NCI-H2029 treated with DMSO at 0.1 percent for 48 hours (cell line): Measurements from ENCODE around the gene TRAF2.
"Not testable (repeated sequence)": the region's sequence is repeated elsewhere in the genome, so short reads cannot be mapped to it uniquely, and the experiment has no call there.

Experiments
- DNase-seq: peaks from one replicate; lab custom pipeline; 2025; lab: John Stamatoyannopoulos, UW

The TRAF2 gene

DNA sequence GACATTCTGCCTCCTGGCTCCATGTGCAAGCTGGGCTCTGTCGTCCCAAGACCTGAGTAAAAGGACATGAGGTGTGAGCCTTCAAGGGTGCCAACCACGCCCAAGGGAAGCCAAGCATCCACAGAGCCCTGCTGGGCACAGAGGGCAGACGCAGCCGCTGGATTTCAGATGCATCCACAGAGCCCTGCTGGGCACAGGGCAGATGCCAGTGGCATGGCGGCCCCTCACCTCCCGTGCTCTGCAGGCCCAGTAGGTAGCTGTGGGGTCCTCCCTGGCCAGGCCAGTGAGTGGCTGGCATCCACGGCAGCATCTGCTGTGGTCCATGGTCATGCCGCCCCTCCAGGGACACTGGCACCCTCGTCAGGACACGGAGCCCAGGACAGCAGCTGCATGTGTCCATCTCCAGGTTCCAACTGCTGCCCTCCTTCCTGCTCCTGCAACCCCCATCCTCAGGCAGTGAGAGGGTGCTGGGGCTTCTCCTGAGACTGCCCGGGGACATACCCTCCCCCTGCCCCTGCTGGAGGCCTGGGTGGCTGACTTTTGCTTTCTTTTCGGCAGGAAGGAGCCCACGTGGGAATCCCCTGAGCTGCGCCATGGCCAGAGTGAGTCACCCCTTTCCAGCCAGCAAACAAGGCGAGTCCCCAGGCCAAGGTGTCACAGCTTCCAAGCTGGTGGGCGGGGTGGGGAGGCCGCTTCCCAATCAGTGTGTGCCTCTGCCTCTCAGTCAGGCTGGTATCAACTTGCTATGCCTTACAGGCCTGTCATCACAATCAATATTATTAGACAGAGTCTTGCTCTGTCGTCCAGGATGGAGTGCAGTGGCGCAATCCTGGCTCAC is 4.0 kb upstream of the TRAF2 start:
- DNase-seq: no peak

DNA sequence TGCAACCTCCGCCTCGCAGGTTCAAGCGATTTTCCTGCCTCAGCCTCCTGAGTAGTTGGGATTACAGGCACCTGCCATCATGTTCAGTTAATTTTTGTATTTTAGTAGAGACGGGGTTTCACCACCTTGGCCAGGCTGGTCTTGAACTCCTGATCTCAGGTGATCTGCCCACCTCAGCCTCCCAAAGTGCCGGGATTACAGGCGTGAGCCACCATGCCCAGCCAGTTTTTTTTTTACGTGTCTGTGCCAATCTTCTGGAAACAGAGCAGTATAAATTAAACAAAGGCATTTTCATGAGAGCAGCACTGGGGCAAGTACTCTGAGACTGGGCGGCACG is 3.4 kb upstream of the TRAF2 start:
- DNase-seq: not testable (repeated sequence)

- DNase-seq: not testable (repeated sequence)
Measured at GRCh38 chr9:136883670-136884069, 2.6 kb upstream of the TRAF2 start.

GRCh38 chr9:136886610-136887597 is 588 bp downstream of the TRAF2 start:
- no peak for DNase-seq

DNA sequence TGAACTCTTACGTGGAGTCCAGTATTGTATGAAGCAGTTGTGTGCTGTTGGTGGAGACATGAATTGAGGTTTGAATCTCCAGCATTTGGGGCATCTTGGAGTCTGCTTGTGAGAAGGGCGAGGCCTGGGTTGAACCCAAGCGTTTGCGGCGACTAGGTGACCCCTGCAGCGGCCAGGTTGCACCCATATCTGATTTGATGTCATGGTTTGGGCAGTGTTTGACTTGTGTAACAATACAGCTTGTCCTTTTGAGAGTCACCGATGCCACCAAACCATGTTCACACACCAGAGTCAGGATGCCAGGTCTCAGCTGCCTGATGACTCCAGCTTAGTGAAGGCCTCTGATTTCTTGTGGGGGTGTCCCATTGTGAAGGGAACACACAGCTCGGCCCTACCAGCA is 2.1 kb downstream of the TRAF2 start:
- no peak for DNase-seq

GRCh38 chr9:136889858-136890257 is 3.5 kb downstream of the TRAF2 start:
- DNase-seq: no peak

DNA sequence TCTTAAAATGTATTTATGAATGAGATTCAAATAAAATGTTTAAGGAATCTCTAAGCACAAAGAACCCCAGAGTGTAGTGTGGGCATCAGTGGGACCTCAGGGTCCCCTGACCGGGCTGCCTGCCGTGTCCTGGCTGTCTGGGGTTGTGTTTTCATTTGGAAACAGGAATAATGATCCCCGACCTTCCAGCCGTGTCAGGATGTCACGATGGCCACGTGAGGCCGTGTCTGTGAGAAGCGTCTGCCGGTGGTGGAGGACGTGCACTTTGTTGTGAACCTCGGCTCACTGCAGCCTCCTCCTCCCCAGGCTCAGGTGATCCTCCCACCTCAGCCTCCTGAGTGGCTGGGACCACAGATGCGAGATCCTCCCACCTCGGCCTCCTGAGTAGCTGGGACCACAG is 4.3 kb downstream of the TRAF2 start:
- DNase-seq: no peak

- no peak for DNase-seq
Measured at GRCh38 chr9:136896027-136896426, 9.7 kb downstream of the TRAF2 start.

DNA sequence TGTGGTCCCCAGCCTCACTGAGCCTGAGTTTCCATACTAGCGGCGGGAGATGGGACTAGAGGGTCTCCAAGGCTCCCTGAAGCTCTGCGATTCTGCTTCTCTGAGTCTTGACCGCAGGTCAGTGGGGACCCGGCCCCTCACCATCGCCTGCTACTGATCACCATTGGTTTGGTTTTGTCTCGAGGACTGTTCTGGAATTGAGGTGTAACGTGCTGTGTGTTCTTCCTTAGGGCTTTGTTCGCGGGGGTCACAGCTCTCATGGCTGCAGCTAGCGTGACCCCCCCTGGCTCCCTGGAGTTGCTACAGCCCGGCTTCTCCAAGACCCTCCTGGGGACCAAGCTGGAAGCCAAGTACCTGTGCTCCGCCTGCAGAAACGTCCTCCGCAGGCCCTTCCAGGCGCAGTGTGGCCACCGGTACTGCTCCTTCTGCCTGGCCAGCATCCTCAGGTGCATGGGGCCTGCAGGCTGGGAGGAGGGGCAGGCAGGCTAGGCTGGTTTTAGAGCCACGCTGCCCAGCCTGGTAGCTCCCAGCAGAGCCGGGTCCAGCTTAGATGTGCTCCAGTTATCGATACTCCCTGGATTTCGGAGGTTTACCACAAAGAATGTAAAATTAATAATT is 12.3 kb downstream of the TRAF2 start:
- no peak for DNase-seq

DNA sequence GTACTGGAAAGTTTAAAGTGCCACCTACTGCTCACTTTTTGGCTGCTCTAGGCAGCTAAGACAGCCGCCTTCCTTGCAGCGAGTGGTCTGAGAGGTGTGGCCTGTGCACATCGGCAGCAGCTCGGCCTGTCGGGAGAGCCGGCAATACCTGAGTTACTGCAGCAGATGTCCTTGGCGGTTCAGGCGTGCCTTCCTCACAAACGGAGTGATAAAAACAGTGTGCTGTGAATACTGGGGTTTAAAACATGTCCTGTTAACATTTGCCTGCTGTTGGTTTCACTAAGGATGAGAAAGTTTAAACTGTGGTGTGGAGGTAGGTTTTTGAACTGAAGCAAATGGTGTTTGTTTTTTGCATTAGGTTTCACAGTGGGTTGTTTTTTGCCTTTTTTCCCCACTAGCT is 12.9 kb downstream of the TRAF2 start:
- DNase-seq: no peak

DNA sequence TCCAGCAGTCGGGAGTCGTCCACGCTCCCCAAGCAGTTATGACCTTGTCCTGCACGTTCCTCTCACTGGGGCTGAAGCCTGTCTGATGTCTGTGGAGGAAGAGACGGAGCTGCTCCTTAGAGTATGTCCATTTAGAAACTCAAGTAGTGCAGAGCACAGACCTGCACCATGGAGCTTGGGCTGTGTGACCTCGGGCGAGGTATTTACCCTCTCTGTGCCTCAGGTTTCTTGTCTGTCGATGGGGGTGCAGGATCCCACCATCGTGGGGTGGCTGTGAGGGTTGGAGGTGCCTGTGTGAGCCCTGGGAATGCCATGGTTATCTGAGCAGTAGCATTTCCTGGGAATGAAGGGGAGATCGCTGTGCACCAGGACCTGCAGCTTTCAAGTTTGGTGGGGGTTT is 14.2 kb downstream of the TRAF2 start:
- DNase-seq: no peak

DNA sequence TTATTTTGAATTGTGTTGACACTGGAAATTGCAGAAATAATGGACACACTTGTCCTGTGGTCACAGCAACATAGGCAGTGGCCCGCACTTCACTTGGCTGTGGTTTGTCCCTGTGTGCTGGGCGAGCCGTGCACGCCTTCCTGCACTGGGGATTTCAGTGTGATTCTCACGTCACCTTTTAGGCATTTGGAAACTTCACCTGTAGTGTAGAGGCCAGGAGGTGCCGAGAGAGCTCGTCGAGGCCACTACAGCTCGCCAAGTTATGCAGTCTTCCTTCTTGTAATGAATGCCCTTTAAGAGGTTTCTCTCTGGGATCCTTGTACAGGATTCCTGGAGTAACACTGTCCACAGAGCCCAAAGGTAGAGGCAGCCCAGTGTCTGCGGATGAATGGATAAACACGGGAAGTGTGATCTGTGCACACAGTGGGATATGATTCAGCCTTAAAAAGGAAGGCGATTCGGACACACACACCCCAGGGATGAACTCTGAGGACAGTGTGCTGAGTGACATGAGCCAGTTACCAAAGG is 14.7 kb downstream of the TRAF2 start:
- no peak for DNase-seq

GRCh38 chr9:136901516-136902258 is 15.4 kb downstream of the TRAF2 start:
- no peak for DNase-seq

- no peak for DNase-seq
Measured at GRCh38 chr9:136902259-136902821, 16.0 kb downstream of the TRAF2 start.

DNA sequence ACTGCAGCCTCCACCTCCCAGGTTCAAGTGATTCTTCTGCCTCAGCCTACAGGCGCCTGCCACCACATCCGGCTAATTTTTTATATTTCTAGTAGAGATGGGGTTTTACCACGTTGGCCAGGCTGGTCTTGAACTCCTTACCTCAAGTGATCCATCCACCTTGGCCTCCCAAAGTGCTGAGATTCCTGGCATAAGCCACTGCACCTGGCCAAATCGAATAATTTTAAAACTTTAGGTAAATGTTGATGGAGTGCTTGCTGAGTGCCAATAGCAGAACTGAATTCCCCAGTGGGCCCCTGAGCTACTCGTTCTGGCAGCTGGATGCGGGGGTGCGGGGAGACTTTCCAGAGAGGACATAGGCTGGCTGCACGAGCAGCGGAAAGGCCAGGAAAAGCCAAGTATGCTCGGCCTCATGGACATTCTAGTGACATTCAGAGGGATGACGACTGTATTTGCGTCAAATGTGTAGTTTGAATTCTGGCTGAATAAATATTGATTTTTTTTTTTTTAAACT is 16.8 kb downstream of the TRAF2 start:
- no peak for DNase-seq

DNA sequence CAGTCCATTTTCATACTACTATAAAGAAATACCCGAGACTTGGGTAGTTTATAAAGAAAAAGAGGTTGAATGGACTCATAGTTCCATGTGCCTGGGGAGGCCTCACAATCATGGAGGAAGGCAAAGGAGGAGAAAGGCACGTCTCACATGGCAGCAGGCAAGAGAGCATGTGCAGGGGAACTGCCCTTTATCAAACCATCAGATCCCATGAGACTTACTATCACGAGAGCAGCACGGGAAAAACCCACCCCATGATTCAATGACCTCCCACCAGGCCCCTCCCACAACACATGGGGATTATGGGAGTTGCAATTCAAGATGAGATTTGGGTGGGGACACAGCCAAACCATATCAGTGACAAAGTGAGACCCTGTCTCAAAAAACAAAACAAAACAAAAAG is 19.9 kb downstream of the TRAF2 start:
- DNase-seq: no peak

DNA sequence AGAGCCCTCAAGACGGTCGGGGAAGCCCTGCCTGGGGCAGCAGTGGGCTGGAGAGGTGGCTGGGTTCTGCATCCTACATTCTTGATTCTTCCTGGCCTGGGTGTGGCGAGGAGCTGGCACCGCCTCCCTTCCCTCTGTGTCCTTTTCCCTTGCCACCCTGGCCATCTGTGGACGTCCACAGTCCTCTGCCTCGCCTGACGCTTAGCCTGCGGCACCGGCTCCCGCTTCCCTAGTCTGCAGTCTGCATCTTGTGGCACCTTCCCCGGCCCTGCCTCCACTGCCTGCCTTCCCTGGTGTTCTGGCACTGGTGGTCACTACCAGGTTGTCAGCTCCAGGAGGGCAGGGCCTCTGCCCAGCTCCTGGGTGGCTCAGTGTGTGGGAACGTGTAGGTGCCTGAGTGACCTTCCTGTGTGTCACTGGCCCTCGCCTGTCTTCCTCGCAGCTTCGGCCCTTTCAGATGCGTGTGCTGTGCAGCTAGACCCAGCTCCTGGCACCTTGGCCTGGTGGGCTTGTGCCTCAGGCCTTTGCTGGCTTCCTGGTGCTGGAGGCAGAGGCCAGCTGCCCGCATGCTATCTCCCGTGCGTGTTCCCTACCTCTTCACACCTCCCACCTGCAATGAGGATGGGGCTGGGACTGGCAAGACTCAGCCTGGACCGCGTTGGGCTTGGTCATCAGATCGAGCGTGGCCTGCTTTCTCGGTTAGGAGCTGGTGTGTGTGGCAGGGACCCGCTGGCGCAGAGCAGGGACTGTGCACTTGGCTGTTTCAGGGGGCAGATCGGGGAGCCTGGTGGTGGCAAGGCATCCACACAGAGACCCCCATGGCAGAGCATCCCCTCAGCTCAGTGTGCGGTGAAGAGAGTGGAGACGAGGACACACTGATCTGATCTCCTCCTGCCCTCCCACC is 20.9 kb downstream of the TRAF2 start:
- no peak for DNase-seq

- no peak for DNase-seq
Measured at GRCh38 chr9:136910197-136910900, 24.0 kb downstream of the TRAF2 start.

DNA sequence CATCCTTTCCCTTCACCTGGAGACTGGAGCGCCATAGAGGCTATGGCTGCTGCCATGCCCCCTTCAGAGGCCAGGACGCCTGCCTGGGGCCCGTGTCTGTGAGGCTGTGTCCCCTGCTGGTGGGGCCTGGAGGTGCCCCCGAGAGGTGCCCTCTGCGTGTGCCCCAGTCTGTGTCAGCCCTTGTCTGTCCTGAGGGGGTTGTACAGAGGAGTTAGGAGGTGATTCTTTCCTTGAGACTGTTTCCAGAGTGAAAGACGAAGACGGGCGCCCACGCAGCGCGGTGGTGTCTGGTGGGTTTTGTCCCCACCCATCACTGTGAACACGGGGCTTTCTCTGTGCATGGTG is 24.6 kb downstream of the TRAF2 start:
- no peak for DNase-seq
